Measurements from ENCODE around the gene TMEM272.

TMEM272 gene

DNA sequence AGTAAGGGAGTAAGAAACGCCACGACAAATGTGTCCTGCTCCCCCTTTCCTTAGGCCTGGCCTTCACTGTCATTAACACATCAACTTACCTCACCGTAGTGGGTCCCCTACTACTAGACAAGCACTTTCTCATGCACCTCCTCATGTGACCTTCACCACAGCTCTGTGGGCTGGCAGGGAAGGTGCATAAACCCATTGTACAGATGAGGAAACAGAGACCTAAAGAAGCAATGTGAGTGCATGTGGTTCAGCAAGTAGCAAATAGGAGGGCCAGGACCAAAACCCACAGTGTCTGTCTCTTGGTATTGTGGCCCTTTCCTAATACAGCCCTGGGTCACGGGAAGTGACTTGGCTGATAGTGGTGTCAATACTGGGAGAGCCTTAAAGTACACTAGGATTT is 22.1 kb upstream of the TMEM272 start:
- TF ChIP-seq, protein P1, sequence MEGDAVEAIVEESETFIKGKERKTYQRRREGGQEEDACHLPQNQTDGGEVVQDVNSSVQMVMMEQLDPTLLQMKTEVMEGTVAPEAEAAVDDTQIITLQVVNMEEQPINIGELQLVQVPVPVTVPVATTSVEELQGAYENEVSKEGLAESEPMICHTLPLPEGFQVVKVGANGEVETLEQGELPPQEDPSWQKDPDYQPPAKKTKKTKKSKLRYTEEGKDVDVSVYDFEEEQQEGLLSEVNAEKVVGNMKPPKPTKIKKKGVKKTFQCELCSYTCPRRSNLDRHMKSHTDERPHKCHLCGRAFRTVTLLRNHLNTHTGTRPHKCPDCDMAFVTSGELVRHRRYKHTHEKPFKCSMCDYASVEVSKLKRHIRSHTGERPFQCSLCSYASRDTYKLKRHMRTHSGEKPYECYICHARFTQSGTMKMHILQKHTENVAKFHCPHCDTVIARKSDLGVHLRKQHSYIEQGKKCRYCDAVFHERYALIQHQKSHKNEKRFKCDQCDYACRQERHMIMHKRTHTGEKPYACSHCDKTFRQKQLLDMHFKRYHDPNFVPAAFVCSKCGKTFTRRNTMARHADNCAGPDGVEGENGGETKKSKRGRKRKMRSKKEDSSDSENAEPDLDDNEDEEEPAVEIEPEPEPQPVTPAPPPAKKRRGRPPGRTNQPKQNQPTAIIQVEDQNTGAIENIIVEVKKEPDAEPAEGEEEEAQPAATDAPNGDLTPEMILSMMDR (conservative IDR thresholded peaks at IDR 0.05; ENCODE audit: low read depth, low read length): no peak
- DNase-seq (ENCODE audit: low read depth): no peak
- no peak overlapping the region for H3K4me3 ChIP-seq (ENCODE audit: low read length)

DNA sequence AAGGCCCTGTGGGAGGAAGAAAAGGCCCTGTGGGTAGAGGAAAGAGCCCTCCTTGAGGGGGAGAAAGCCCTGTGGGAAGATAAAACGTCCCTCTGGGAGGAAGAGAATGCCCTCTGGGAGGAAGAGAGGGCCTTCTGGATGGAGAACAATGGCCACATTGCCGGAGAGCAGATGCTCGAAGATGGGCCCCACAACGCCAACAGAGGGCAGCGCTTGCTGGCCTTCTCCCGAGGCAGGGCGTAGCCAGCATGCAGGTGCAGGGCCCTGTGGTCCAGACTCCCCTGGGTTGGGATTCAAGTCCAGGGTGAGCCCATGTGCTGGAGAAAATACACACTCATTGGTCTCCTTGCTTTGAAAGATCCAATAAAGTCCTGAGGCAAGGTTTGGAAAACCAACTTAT is 20.9 kb upstream of the TMEM272 start:
- TF ChIP-seq, protein P1 (conservative IDR thresholded peaks at IDR 0.05; ENCODE audit: low read depth, low read length): no peak
- H3K4me3 ChIP-seq (ENCODE audit: low read length): no peak overlapping the region
- DNase-seq (ENCODE audit: low read depth): no peak

DNA sequence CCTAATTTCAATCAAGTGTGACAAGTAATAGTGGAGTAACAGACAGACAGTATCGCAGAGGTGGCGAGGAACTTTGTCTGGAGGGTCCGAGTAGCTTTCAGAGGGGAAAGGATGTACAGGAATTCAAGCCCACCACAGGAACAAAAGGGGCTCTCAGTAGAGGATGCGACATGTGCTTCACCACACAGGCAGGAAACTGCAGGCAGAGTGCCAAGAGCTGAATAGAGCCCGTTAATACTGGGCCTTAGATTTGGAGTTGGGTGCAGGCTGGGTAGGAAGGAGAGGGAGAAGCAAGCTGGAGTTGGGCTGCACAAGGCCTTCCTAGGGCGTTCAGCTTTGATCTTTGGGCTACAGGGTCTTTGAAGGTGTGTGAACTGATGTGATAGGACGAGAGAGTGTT is 18.0 kb upstream of the TMEM272 start:
- DNase-seq (ENCODE audit: low read depth): no peak
- TF ChIP-seq, protein P1 (conservative IDR thresholded peaks at IDR 0.05; ENCODE audit: low read depth, low read length): no peak
- H3K4me3 ChIP-seq (ENCODE audit: low read length): no peak overlapping the region

DNA sequence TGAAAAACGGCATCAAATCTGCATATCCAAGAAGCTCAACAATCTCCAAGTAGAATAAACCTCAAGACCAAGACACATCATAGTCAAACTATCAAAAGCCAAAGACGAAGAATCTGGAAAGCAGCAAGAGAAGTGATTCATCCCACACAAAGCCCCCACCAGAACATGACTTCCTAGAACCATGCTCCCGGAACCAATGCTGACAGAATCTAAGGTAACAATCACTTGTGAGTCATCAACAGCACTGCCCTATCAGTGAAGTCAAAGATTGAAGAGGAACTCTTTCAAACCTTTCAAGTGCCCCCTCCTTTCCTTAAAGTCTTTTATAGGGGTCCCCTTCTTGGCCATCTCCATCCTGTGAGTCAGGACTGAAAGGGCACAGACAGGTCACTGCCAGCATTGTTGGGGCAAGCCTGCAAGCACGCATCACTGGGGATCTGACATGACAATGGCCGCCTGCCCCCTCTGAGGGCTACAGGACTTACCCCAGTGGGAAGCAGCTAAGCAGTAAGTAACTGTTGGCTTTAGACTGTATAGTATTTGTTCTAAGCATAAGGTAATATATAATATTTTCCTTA is 16.8 kb upstream of the TMEM272 start, which contains the start of gene CCDC70:
Gene CCDC70 (plus strand): TSS at position 247 of the 578 bp plus-strand sequence. CDS start 3,443 bp downstream, outside the sequence.
- TF ChIP-seq, protein P1 (conservative IDR thresholded peaks at IDR 0.05; ENCODE audit: low read depth, low read length): no peak
- no peak for DNase-seq (ENCODE audit: low read depth)
- no peak within 1 kb of the TSS for H3K4me3 ChIP-seq (ENCODE audit: low read length)

DNA sequence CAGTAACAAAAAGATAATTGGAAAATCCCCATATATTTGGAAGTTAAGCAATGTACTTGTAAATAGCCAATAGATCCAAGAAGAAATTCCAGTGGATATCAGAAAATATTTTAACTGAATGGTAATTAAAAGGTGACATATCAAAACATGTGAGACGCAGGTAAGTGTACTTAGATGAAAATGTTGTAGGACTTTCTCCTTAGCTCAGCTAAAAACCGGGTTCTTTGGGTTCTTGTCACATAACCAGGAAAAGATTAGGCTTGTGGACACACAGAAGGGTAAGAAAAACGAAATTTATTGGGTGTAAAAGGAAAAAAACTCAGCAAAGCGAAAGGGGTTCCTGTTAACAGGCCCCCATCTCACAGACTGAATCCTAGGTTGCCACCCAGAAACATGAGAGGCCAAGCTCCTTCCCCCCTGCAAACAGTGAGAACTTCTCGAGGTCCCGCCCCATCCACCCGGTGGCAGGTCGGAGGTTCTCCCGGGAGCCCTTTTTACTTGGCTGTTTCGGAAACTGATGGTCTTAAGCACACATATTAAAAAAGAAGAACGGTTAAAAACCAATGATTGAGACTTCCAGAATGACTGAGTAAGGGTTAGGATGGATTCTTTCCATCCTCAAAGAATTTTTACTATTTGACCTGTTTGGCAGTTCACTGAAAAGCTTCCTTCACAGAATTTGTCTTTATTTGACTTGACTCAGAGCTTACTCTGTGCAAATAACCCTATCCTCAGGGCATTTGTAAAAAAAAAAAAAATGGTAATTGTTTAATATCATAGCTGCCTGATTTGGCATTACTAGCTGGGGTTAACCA is 13.7 kb upstream of the TMEM272 start:
- no peak overlapping the region for H3K4me3 ChIP-seq (ENCODE audit: low read length)
- no peak for DNase-seq (ENCODE audit: low read depth)
- TF ChIP-seq, protein P1 (conservative IDR thresholded peaks at IDR 0.05; ENCODE audit: low read depth, low read length): no peak

DNA sequence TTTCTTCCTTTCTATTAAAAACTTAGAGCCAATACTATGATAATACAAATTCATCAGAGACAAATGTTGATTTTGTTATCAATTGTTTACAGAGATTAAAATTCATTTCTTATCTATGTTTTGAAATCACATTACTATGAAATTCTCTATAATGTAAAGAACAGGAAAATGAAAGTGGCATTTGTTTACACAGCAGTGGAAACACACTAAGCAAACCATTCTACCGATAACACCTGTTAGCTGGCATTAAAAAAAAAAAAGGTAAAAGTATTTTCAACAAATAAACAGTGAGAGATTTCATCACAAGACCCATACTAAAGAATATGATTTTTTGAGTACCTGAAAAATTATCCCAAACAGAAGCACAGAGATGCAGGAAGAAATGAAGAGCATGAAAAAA is 12.0 kb upstream of the TMEM272 start:
- TF ChIP-seq, protein P1 (conservative IDR thresholded peaks at IDR 0.05; ENCODE audit: low read depth, low read length): no peak
- H3K4me3 ChIP-seq (ENCODE audit: low read length): no peak overlapping the region
- DNase-seq (ENCODE audit: low read depth): no peak

Data from retinal pigment epithelial cell (primary cell).